IMR-90 (cell line): ENCODE results near the gene SEZ6L. TPM values are rescaled to one million over a fixed set of nuclear protein-coding genes. Genes with fewer than 3 reads are reported as not detected.

Source experiments
- ATAC-seq: fragments of 200-7000 bp; cut with Tn5 transposase; 2 replicates; pipeline ENCODE4 v1.9.1; 2020; ENCODE audit warnings: low read depth, mild to moderate bottlenecking, moderate library complexity
- BruUV-seq: library from RNA; stranded (reverse); fragments of 400-500 nt; replicated peaks from 2 replicates; lab custom pipeline; 2021; lab: Mats Ljungman, UMichigan
- CTCF ChIA-PET: fragments of 300-600 bp; formaldehyde crosslinking; extraction: SDS; loops from one replicate; lab custom pipeline; 2021; ENCODE audit warnings: antibody characterized with exemption; lab: Yijun Ruan, JAX
- POLR2A ChIA-PET: fragments of 300-600 bp; sonication (Branson Sonifier 250); formaldehyde crosslinking; loops from one replicate; lab custom pipeline; 2022; ENCODE audit warnings: antibody characterized with exemption; ENCODE audit not compliant: unreplicated experiment; lab: Charles Lee
- DNase-seq: peaks from one replicate; pipeline ENCODE4 v3.0.0; 2013
- H2AFZ ChIP-seq: replicated peaks from 2 replicates; pipeline ENCODE3; 2013; ENCODE audit warnings: low read length, mild to moderate bottlenecking; ENCODE audit not compliant: poor library complexity
- H2AK5ac ChIP-seq: 2 replicates; pipeline ENCODE4 v1.6.1; 2013; ENCODE audit warnings: low read depth, low read length, inconsistent platforms
- H2AK9ac ChIP-seq: replicated peaks from 2 replicates; pipeline ENCODE3; 2013; ENCODE audit warnings: mild to moderate bottlenecking, low read depth, low read length, moderate library complexity; ENCODE audit not compliant: poor library complexity
- H2BK120ac ChIP-seq: 2 replicates; pipeline ENCODE4 v1.6.1; 2013; ENCODE audit warnings: low read depth, low read length, inconsistent platforms
- H2BK15ac ChIP-seq: 3 replicates; pipeline ENCODE4 v1.6.1; 2013; ENCODE audit warnings: low read depth, low read length, inconsistent platforms
- H2BK20ac ChIP-seq: 2 replicates; pipeline ENCODE4 v1.6.1; 2013; ENCODE audit warnings: low read depth, mild to moderate bottlenecking, inconsistent platforms, low read length, moderate library complexity
- H2BK5ac ChIP-seq: 2 replicates; pipeline ENCODE4 v1.6.1; 2013; ENCODE audit warnings: mild to moderate bottlenecking, low read depth, low read length, inconsistent platforms; ENCODE audit not compliant: poor library complexity, severe bottlenecking
- H3K14ac ChIP-seq: replicated peaks from 2 replicates; pipeline ENCODE4 v1.6.1; 2013; ENCODE audit warnings: low read depth, low read length, inconsistent platforms
- H3K18ac ChIP-seq: 2 replicates; pipeline ENCODE4 v1.6.1; 2013; ENCODE audit warnings: low read depth, low read length, control low read depth
- H3K23ac ChIP-seq: 2 replicates; pipeline ENCODE4 v1.6.1; 2013; ENCODE audit warnings: low read depth, low read length, inconsistent platforms
- H3K27ac ChIP-seq: 2 replicates; pipeline ENCODE4 v1.5.1; 2013; ENCODE audit warnings: mild to moderate bottlenecking, control low read depth, low read length; ENCODE audit not compliant: insufficient read depth
- H3K27me3 ChIP-seq: 2 replicates; pipeline ENCODE4 v1.6.1; 2013; ENCODE audit warnings: low read length; ENCODE audit not compliant: control insufficient read depth, insufficient read depth
- H3K36me3 ChIP-seq: 2 replicates; pipeline ENCODE4 v1.6.1; 2013; ENCODE audit warnings: low read length, mixed read lengths; ENCODE audit not compliant: control insufficient read depth, insufficient read depth
- H3K4ac ChIP-seq: 2 replicates; pipeline ENCODE4 v1.6.1; 2013; ENCODE audit warnings: low read depth, low read length, inconsistent platforms
- H3K4me1 ChIP-seq: 2 replicates; pipeline ENCODE4 v1.6.1; 2013; ENCODE audit warnings: low read length, mixed read lengths; ENCODE audit not compliant: control insufficient read depth, insufficient read depth
- H3K4me2 ChIP-seq: 2 replicates; pipeline ENCODE4 v1.6.1; 2013; ENCODE audit warnings: low read depth, mild to moderate bottlenecking, control low read depth, low read length, moderate library complexity
- H3K4me3 ChIP-seq: 2 replicates; pipeline ENCODE4 v1.5.1; 2013; ENCODE audit warnings: low read depth, mild to moderate bottlenecking, control low read depth, low read length, moderate library complexity; ENCODE audit not compliant: insufficient read depth
- H3K56ac ChIP-seq: 2 replicates; pipeline ENCODE4 v1.6.1; 2013; ENCODE audit warnings: low read length, inconsistent platforms; ENCODE audit not compliant: insufficient read depth; ENCODE audit errors: extremely low read depth
- H3K79me1 ChIP-seq, 2 experiments: 2 replicates each; pipeline ENCODE4 v1.6.1; 2013; ENCODE audit warnings: low read length in 2 of 2, inconsistent platforms in 1 of 2, low read depth in 1 of 2
- H3K9ac ChIP-seq: 2 replicates; pipeline ENCODE4 v1.6.1; 2013; ENCODE audit warnings: low read depth, low read length, control low read depth
- H3K9me1 ChIP-seq: 2 replicates; pipeline ENCODE4 v1.6.1; 2013; ENCODE audit warnings: low read length, inconsistent platforms; ENCODE audit not compliant: insufficient read depth
- H3K9me3 ChIP-seq: 2 replicates; pipeline ENCODE4 v1.6.1; 2013; ENCODE audit warnings: low read length; ENCODE audit not compliant: control insufficient read depth, insufficient read depth
- H4K20me1 ChIP-seq: 2 replicates; pipeline ENCODE4 v1.6.1; 2013; ENCODE audit warnings: low read length, inconsistent platforms; ENCODE audit not compliant: insufficient read depth
- H4K5ac ChIP-seq: 2 replicates; pipeline ENCODE4 v1.6.1; 2013; ENCODE audit warnings: mild to moderate bottlenecking, low read depth, low read length, control low read depth
- H4K8ac ChIP-seq, 2 experiments: 2 replicates each; pipeline ENCODE4 v1.6.1; 2013; ENCODE audit warnings: low read depth in 2 of 2, low read length in 2 of 2, control low read depth in 1 of 2, inconsistent platforms in 1 of 2
- H4K91ac ChIP-seq: 2 replicates; pipeline ENCODE4 v1.6.1; 2013; ENCODE audit warnings: low read depth, low read length, inconsistent platforms; ENCODE audit not compliant: insufficient read depth
- NFE2L2 ChIP-seq: fragments of 150-350 bp; IDR thresholded peaks from 2 replicates; pipeline ENCODE4 v1.6.1; 2016; ENCODE audit warnings: low read depth, mild to moderate bottlenecking, low read length
- WGBS, 2 experiments: methylation state at CpG; one replicate each; pipeline versions ENCODE4 v1.1.5 to v1.1.7; 2013; ENCODE audit warnings: missing lambda C conversion rate in 2 of 2; ENCODE audit not compliant: insufficient read length in 1 of 2; ENCODE audit errors: extremely low coverage in 2 of 2; 5-methylcytosine and 5-hydroxymethylcytosine counted together
- dilution Hi-C: fragments of 300-500 bp; cut with HindIII; formaldehyde crosslinking; loops from one replicate; pipeline ENCODE4 v1.14.3; 2018; ENCODE audit warnings: low sequenced_read_pairs; ENCODE audit not compliant: unreplicated experiment
- in situ Hi-C: fragments of 300-500 bp; cut with MboI; formaldehyde crosslinking; loops from 3 replicates; pipeline ENCODE4 v1.14.3; 2019; ENCODE audit warnings: low sequenced_read_pairs, inconsistent platforms, mixed read lengths
- intact Hi-C: fragments of 100-400 bp; cut with micrococcal nuclease; formaldehyde crosslinking; loops from 2 replicates; pipeline ENCODE4 v1.10.0; 2022
- polyA plus RNA-seq, 3 experiments: library from polyadenylated mRNA; depleted of rRNA; stranded (reverse); fragments of >200 nt; gene quantifications; 2 replicates each; pipeline ENCODE4 v1.2.3, GENCODE V29; 2012; ENCODE audit warnings: low replicate concordance in 1 of 3
- total RNA-seq: library from RNA; depleted of rRNA; stranded (reverse); fragments of >200 nt; gene quantifications from 2 replicates; pipeline ENCODE4 v1.2.3, GENCODE V29; 2012
- TF ChIP-seq, protein P1 (sequence below): fragments of 150-350 bp; IDR thresholded peaks from 2 replicates; pipeline ENCODE4 v1.6.1; 2016; ENCODE audit warnings: low read depth, mild to moderate bottlenecking, low read length, moderate library complexity, borderline replicate concordance

Gene SEZ6L
- total and polyA plus RNA-seq, 2 of the 4 experiments (the other 2 are of a cell fraction) = not detected

DNA sequence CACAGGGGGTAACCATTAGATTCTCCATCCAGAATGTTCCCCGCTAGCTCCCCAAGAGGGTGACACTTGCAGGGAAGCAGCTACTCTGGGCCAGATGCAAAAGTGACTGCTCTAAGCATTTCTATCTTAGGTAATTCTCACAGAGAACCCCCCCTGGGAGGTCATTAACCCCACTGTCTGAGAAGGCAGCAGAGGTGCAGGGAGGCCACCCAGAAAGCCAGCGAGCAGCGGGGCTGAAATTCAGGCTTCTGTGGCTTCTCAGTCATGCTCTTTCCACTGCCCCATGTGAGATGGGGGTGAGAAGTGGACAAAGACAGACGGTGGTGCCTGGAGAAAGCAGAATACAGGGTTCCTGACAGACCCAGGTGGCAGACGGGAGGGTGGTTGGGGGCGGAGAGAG, 145.4 kb downstream of the SEZ6L start:
- Histone ChIP-seq H2AFZ (no peak overlapping the region), H3K4me1 (no peaks in the 10 kb centered on the region), H2AK9ac (no peak overlapping the region), H4K91ac (no peak overlapping the region), H4K8ac (no peak overlapping the region), H2BK120ac (no peak overlapping the region), H3K4me3 (no peak overlapping the region), H4K20me1 (no peaks in the 10 kb centered on the region), H2BK15ac (no peak overlapping the region), H3K27me3 (no peaks in the 10 kb centered on the region; the same call in 1 of the 2 replicates), H3K9ac (no peak overlapping the region), H3K9me1 (no peaks in the 10 kb centered on the region), H2AK5ac (no peak overlapping the region), H3K23ac (no peak overlapping the region), H3K4me2 (no peak overlapping the region), H3K36me3 (no peaks in the 10 kb centered on the region), H3K4ac (no peak overlapping the region), H2BK20ac (no peak overlapping the region), H2BK5ac (no peak overlapping the region), H3K79me1 (no peaks in the 10 kb centered on the region), H3K56ac (no peak overlapping the region), H3K18ac (no peak overlapping the region), H3K9me3 (no peaks in the 10 kb centered on the region), H3K14ac (no peak overlapping the region), H4K5ac (no peak overlapping the region), H3K27ac (no peak overlapping the region)
- in situ Hi-C loops (no loop called here), dilution Hi-C loops (no loop called here), intact Hi-C loops (no loop called here)
- WGBS, 2 experiments = no CpG with 5 or more reads among the region's 6 CpGs
- ChIA-PET CTCF (no interaction called here), POLR2A (no interaction called here)
- DNase-seq (no peak), ATAC-seq (no peak)
- BruUV-seq = no TSS peak
- TF ChIP-seq, protein P1, sequence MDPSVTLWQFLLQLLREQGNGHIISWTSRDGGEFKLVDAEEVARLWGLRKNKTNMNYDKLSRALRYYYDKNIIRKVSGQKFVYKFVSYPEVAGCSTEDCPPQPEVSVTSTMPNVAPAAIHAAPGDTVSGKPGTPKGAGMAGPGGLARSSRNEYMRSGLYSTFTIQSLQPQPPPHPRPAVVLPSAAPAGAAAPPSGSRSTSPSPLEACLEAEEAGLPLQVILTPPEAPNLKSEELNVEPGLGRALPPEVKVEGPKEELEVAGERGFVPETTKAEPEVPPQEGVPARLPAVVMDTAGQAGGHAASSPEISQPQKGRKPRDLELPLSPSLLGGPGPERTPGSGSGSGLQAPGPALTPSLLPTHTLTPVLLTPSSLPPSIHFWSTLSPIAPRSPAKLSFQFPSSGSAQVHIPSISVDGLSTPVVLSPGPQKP = no peak
- no peak for TF ChIP-seq NFE2L2
